EH (cell line): Measurements from ENCODE around the gene VWDE.
"Not testable (repeated sequence)": the region's sequence is repeated elsewhere in the genome, so short reads cannot be mapped to it uniquely, and the experiment has no call there.

Source experiments
- DNase-seq: peaks from one replicate; pipeline ENCODE4 v3.0.0-alpha.2; 2015; ENCODE audit warnings: low read depth

VWDE gene

DNA sequence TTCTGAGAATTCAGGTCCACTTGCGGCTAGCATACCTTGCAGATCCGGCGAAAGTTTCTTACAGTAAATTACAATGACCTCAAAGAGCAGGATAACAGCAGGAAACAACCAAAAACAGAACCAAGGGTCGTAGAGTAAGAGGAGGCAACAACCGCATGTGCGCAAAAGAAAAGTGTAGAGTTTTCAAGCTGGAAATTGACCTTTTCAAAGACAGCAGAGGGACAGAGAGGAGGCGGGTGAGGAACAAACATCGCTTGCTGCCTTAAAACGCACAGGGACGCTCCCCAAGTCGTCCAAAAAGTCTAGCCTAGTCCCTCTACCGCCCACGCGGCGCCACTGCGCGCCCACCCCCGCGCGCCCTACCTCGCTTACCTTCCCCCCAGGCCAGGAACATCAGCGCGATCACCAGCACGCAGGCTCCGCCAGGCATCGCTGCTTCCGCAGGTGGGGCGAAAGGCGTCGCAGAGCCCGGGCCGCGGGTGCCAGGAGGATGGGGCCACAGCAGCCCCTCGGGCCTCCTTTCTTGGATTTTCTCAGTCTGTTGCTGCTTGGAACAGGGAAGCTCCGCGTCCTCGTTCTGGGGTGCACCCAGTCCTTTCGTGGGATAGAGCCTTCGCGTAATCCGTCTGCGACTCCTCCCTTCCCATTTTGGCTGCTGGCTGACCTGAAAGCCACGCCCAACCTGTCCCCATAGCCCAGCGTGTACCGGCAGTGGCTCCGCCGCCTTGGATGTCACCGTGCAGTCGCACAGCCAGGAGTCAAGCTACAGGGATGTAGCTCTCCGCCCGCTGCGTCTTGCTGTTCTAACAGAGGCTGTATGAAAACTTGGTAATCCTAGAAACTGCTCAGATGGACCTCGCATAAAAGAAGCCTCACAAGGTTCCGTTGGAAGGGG is at the start of gene VWDE:
Gene VWDE, minus strand, starts transcription at position 579 of the 895 bp plus-strand sequence. Its CDS starts 149 bp downstream, at position 430.
- no peak for DNase-seq

DNA sequence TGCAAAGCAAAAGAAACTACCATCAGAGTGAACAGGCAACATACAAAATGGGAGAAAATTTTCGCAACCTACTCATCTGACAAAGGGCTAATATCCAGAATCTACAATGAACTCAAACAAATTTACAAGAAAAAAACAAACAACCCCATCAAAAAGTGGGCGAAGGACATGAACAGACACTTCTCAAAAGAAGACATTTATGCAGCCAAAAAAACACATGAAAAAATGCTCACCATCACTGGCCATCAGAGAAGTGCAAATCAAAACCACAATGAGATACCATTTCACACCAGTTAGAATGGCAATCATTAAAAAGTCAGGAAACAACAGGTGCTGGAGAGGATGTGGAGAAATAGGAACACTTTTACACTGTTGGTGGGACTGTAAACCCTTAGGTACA is 49.5 kb upstream of the VWDE start:
- DNase-seq: not testable (repeated sequence)

GRCh38 chr7:12450615-12451014 is 47.0 kb upstream of the VWDE start:
- no peak for DNase-seq

DNA sequence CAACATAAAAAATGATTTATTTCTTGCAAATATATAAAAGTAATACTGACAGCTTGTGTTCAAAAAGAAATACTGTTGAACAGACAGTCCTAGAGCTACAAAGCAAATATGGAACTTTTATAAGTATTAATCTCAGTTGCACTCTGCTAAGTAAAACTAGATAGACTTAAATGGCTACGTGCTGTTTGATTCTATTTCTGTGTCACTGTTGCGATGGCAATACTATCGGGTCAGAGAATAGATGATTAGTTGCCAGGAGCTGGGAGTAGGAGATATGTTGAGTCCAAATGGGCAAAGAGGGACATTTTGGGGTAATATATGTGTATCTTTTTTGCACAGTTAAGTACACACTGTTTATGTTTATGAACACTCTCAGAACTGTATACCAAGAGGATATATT is 41.1 kb upstream of the VWDE start:
- DNase-seq: no peak

DNA sequence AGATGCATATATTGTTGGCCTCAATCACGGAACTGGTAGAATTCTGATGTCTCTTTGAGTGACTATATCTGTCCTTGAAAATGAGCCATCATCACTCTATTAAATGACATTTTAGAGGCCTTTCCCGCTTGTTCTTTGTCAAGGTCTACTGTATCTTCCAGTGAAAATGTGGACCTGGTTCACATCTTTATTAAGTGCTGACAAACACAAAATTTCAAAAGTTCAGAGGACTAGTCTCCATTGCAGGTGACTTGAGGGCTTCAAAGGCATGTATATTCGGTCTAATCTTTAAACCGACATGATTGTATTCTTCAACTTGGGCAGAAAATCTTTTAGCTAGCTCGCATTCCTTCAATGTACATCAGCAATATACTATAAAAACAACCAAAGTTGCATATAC is 36.6 kb upstream of the VWDE start:
- DNase-seq: no peak

DNA sequence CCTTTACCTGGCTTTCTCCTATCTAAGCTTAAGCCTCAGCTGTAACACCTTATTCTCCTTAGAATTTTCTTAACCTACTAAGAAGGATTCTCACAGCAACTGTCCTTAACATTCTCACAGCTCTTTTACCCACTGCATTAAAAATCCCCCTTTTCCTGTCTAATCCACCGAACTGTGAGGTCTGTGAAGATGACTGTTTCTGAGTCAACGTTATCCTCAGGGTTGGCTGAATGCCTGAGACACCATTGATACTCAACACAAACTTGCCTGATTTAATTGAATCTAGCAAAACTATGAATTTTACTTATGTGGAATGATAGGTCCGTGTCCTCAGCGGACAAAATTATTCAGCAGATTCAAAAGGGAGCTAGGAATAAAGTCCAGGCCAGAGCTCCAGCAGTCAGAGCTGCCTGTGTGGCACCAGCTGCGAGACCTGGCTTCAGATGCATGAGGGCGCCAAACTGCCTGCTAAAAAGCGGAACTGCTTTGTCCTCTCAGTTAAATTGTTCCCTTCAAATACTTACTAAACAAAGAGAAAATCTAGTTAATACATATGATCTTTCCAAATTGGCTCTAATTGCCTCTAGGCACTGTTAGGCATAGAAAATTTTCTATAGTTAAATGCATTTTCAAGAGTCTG is 33.4 kb upstream of the VWDE start:
- DNase-seq: no peak

- DNase-seq: no peak
Observed at GRCh38 chr7:12436126-12436525, 32.5 kb upstream of the VWDE start.

- no peak for DNase-seq
Observed at GRCh38 chr7:12434012-12434642, 30.5 kb upstream of the VWDE start.

DNA sequence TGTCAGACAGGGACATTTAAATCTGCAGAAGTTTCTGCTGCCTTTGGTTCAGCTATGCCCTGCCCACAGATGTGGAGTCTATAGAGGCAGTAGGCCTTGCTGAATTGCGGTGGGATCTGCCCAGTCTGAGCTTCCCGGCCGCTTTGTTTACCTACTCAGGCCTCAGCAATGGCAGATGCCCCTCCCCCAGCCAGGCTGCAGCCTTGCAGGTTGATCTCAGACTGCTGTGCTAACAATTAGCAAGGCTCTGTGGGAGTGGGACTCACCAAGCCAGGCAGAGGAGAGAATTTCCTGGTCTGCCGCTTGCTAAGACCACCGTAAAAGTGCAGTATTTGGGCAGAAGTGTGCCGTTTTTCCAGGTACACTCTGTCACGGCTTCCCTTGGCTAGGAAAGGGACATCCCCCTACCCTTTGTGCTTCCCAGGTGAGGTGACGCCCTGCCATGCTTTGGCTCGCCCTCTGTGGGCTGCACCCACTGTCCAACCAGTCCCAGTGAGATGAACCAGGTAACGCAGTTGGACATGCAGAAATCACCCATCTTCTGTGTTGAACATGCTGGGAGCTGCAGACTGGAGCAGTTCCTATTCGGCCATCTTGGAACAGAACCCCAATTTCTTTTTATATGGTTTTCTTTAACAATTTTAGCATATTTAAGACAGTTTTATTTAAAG is 28.4 kb upstream of the VWDE start:
- DNase-seq: no peak

GRCh38 chr7:12425311-12425710 is 21.6 kb upstream of the VWDE start:
- DNase-seq: no peak

GRCh38 chr7:12423997-12424745 is 20.5 kb upstream of the VWDE start:
- no peak for DNase-seq

- no peak for DNase-seq
Observed at GRCh38 chr7:12423355-12423996, 19.8 kb upstream of the VWDE start.

DNA sequence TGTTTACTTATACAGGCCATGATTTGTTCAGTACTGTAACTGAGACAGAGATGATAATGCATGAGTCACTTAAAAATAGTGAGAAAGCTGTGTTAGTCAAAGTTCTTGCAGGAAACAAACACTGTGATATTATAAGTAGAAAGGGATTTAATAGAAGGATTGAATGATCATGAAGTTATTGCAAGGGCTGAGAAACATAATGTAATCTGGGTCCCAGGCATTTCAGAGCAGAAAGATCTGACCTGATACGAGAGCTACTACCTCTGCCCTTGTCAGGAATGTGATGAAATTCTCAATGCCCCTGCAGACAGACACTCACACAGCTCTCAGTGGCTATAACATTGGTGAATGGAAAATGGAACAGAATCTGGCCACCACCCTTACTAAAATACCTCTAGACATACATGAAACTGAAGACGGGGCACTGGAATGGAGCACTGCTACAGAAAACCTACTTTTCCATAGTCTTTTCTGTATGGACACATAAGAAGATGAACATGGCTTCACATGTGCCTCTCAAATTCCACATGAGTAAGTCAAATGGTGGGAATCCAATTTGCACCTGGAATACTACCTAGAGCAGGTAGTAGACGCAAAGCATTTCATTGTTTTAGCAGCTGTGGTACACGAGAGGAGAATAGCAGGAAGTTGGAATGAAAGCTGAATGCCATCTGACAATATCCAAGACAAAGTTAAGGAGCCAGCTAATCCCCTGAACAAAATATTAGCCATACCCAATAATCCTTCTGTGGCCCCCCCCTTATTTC is 19.1 kb upstream of the VWDE start:
- no peak for DNase-seq

DNA sequence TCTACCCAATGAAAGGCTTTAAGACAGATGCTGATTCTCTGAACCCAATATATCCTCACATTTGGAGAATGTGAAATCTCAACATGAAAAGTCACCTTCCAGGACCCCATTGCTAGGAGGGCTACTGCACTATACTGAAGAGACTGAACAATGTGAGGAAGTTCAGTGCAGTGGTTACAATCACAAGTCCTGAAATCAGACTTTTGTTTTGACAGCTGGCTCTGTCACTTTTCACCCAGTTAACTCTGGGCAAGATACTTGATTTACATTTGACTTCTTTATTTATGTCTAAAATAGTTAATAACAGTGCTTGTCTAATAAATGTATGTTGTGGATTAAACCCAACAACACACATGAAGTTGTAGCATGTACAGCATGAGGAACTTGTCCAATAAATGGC is 14.8 kb upstream of the VWDE start:
- no peak for DNase-seq

GRCh38 chr7:12415072-12415471 is 11.4 kb upstream of the VWDE start:
- DNase-seq: no peak

- DNase-seq: no peak
Observed at GRCh38 chr7:12412407-12412806, 8.7 kb upstream of the VWDE start.

- no peak for DNase-seq
Observed at GRCh38 chr7:12410523-12410922, 6.9 kb upstream of the VWDE start.

DNA sequence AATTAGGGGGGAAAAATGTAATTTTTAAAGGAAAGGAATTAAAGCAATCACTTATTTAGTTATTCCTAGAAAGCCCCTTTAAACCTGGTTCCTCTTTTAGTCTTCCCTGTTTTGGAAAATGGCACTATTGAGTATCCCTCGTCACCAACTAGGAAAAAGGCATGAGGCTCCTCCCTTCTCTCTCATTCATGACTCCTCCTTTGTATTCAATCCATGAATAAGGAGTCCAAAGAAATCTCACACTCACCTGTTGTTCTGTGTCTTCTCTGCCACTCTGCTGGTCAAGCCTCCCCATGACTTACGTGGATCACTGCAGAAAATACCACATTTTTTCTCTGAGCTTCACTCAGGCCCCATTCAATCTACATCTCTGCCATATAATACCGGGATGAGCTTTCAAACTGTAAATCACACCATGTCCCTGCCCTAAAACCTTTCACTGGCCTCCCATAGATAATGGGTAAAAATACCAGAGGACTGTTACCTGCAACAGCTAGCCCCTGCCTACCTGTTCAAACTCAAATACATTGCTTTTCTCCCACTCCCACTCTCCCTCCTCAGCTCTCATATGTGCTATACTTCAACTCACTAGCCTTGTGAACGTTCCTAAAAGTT is 5.5 kb upstream of the VWDE start:
- DNase-seq: no peak

DNA sequence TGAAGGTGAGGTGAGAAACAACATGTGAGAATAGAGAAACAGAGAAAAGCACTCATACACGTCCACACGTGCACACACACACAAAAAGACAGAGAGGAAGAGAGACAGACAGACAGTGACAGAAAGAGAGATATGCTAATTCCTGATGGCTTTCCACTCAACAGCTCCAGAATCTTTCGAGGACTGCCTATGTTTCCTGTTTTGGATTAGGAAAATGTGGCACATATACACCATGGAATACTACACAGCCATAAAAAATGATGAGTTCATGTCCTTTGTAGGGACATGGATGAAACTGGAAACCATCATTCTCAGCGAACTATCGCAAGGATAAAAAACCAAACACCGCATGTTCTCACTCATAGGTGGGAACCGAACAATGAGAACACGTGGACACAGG is 4.0 kb upstream of the VWDE start:
- not testable (repeated sequence) for DNase-seq

DNA sequence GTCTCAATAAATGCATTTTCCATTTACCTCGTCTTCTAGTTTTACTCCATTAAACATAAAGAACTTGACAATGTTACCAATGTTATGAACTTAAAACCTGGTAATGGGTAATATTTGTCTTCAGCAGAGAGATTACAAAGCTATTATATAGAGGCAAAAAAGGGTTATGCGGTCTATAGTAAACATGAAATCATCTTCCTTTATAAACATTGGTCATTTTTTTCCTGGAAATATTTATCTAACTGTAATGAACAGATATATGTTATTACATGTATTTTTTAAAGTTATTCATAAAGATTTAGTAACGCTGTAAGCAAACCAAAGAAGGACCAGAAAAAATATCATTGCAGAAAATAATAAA is 1.3 kb downstream of the VWDE start:
- DNase-seq: no peak
